ENCODE data around the gene ILRUN. TPM values are rescaled to one million over a fixed set of nuclear protein-coding genes. Genes with fewer than 3 reads are reported as not detected.
A peak's percentile ranks its signal among the peaks of the same experiment; 100 is the strongest.
"Not testable (repeated sequence)": the region's sequence is repeated elsewhere in the genome, so short reads cannot be mapped to it uniquely, and the experiment has no call there.

The ILRUN gene
- 62.7 and 64.4 TPM in 2 replicates for total RNA-seq

GRCh38 chr6:34696739-34697543 is at the start of gene ILRUN:
Gene ILRUN (minus strand): TSS chr6:34696767. CDS start chr6:34696603, 164 bp downstream.
- Mint-ChIP-seq H3K4me3 (peak within 1 kb of the TSS; percentile 92), H3K36me3 (ENCODE audit: low read depth) (peaks cover 9% of the 10 kb centered on the region), H3K27ac (peak within 1 kb of the TSS; percentile 98), H3K4me1 (ENCODE audit: low read depth) (peaks cover 39% of the 10 kb centered on the region), H3K27me3 (ENCODE audit: insufficient read depth) (peaks cover 4% of the 10 kb centered on the region), H3K9me3 (no peaks in the 10 kb centered on the region)
- intact Hi-C loops (cut with micrococcal nuclease): loop anchor here (1.0 to 2.0 kb wide), 7 partner anchors 25 to 192 kb away; partner anchors contain the start of genes ANKS1A, BLTP3A, SNRPC and TAF11
- DNase-seq (ENCODE audit: low spot score): peak; percentile 93

- Mint-ChIP-seq H3K27me3 (ENCODE audit: insufficient read depth) (peaks cover 1% of the 10 kb centered on the region), H3K9me3 (no peaks in the 10 kb centered on the region), H3K4me3 (no peak overlapping the region), H3K36me3 (ENCODE audit: low read depth) (no peaks in the 10 kb centered on the region), H3K4me1 (ENCODE audit: low read depth) (peaks cover 6% of the 10 kb centered on the region), H3K27ac (no peak overlapping the region)
- intact Hi-C loops (cut with micrococcal nuclease): no loop called here
- no peak for DNase-seq (ENCODE audit: low spot score)
These were observed 48.9 kb upstream of the ILRUN start for GRCh38 chr6:34745277-34746103.

DNA sequence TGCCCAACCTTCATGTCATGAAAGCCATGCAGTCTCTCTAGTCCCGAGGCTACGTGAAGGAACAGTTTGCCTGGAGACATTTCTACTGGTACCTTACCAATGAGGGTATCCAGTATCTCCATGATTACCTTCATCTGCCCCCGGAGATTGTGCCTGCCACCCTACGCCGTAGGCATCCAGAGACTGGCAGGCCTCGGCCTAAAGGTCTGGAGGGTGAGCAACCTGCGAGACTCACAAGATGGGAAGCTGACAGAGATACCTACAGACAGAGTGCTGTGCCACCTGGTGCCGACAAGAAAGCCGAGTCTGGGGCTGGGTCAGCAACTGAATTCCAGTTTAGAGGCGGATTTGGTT is 47.7 kb upstream of the ILRUN start:
- intact Hi-C loops (cut with micrococcal nuclease); H3K4me3 Mint-ChIP-seq; H3K27me3 Mint-ChIP-seq (ENCODE audit: insufficient read depth); H3K36me3 Mint-ChIP-seq (ENCODE audit: low read depth); H3K4me1 Mint-ChIP-seq (ENCODE audit: low read depth); H3K27ac Mint-ChIP-seq; DNase-seq (ENCODE audit: low spot score); H3K9me3 Mint-ChIP-seq: not testable (repeated sequence)

GRCh38 chr6:34743625-34744293 is 47.2 kb upstream of the ILRUN start:
- Mint-ChIP-seq H3K4me3 (no peak overlapping the region), H3K9me3 (no peaks in the 10 kb centered on the region), H3K27me3 (ENCODE audit: insufficient read depth) (no peaks in the 10 kb centered on the region), H3K36me3 (ENCODE audit: low read depth) (no peaks in the 10 kb centered on the region), H3K27ac (no peak overlapping the region), H3K4me1 (ENCODE audit: low read depth) (peaks cover 6% of the 10 kb centered on the region)
- intact Hi-C loops (cut with micrococcal nuclease): no loop called here
- DNase-seq (ENCODE audit: low spot score): no peak

- Mint-ChIP-seq H3K27me3 (ENCODE audit: insufficient read depth) (no peaks in the 10 kb centered on the region), H3K4me3 (no peak overlapping the region), H3K36me3 (ENCODE audit: low read depth) (no peaks in the 10 kb centered on the region), H3K4me1 (ENCODE audit: low read depth) (peaks cover 6% of the 10 kb centered on the region), H3K27ac (no peak overlapping the region), H3K9me3 (no peaks in the 10 kb centered on the region)
- intact Hi-C loops (cut with micrococcal nuclease): no loop called here
- no peak for DNase-seq (ENCODE audit: low spot score)
These were observed 45.5 kb upstream of the ILRUN start for GRCh38 chr6:34742094-34742493.

GRCh38 chr6:34736823-34737222 is 40.3 kb upstream of the ILRUN start:
- H3K4me1 Mint-ChIP-seq (ENCODE audit: low read depth): no peaks in the 10 kb centered on the region
- H3K9me3 Mint-ChIP-seq: no peaks in the 10 kb centered on the region
- H3K4me3 Mint-ChIP-seq: no peak overlapping the region
- no peak for DNase-seq (ENCODE audit: low spot score)
- H3K27ac Mint-ChIP-seq: no peak overlapping the region
- H3K27me3 Mint-ChIP-seq (ENCODE audit: insufficient read depth): no peaks in the 10 kb centered on the region
- no peaks in the 10 kb centered on the region for H3K36me3 Mint-ChIP-seq (ENCODE audit: low read depth)
- intact Hi-C loops (cut with micrococcal nuclease): no loop called here

DNA sequence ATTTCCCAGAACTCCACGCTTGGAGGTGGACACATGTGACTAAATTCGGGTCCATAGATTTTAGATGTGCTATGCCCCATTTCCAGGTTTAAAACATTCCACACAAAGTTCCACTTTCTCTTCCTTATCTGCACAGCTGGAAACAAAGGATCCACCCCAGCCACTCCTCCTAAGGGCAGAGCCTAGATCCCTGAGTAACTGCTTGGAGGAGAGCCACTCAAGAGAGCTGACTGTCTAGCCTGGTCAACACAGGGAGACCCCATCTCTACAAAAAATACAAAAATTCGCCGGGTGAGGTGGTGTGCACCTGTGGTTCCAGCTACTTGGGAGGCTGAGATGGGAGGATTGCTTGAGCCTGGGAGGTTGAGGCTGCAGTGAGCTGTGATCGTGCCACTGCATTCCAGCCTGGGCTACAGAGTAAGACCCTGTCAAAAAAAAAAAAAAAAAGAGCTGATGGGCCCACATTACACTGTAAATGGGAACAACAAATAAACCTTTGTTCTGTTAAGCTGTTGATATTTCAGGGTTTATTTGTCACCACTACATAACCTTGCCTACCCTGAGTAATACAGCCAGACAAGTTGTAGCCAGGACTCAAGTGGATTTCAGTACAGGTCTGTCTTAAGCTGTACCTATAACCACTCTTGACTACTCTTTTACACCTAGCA is 35.0 kb upstream of the ILRUN start:
- H3K4me3 Mint-ChIP-seq: no peak overlapping the region
- DNase-seq (ENCODE audit: low spot score): no peak
- H3K27ac Mint-ChIP-seq: no peak overlapping the region
- H3K9me3 Mint-ChIP-seq: no peaks in the 10 kb centered on the region
- H3K4me1 Mint-ChIP-seq (ENCODE audit: low read depth): no peaks in the 10 kb centered on the region
- intact Hi-C loops (cut with micrococcal nuclease): no loop called here
- H3K36me3 Mint-ChIP-seq (ENCODE audit: low read depth): no peaks in the 10 kb centered on the region
- H3K27me3 Mint-ChIP-seq (ENCODE audit: insufficient read depth): no peaks in the 10 kb centered on the region

DNA sequence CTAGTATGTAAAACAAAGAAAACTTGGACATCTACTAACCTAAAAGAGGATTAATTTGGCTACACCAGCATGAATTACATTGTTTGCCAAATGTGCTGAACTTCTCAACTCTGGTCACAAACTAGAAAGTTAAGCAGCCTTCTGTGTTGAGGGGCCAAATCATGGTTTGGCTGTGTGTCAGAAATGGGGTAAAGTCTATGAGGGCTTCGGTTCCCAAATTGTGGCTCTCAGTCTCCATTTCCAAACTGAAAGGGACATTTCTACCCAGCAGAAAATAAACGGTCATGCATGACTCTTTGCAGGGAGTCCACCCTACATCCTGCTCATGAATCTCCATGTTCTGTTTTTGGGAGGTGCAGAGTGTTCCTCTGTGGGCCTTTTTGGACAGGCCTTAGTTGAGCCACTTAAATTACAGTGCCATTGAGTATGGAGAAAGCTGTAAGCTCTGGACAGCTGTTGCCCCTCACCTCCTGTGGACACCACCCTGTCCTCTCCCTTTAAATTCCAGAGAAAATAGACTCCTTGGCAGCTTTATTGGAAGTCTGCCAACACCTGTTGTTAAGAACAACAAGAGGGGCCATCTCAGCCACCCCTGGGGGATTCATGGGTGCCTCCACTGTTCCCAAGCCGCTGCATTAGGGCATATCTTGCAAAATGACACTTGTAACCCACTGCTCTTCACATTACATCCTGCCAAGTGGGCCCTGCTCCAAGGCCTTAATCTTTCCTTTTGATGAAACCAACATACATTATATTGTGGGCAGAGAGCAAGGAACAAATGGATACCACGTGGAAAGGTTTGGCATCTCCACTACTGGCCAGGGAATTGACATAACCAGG is 33.3 kb upstream of the ILRUN start:
- no peaks in the 10 kb centered on the region for H3K36me3 Mint-ChIP-seq (ENCODE audit: low read depth)
- H3K4me1 Mint-ChIP-seq (ENCODE audit: low read depth): no peaks in the 10 kb centered on the region
- no peak for DNase-seq (ENCODE audit: low spot score)
- H3K27ac Mint-ChIP-seq: no peak overlapping the region
- H3K27me3 Mint-ChIP-seq (ENCODE audit: insufficient read depth): no peaks in the 10 kb centered on the region
- intact Hi-C loops (cut with micrococcal nuclease): no loop called here
- no peak overlapping the region for H3K4me3 Mint-ChIP-seq
- peaks cover 4% of the 10 kb centered on the region for H3K9me3 Mint-ChIP-seq

DNA sequence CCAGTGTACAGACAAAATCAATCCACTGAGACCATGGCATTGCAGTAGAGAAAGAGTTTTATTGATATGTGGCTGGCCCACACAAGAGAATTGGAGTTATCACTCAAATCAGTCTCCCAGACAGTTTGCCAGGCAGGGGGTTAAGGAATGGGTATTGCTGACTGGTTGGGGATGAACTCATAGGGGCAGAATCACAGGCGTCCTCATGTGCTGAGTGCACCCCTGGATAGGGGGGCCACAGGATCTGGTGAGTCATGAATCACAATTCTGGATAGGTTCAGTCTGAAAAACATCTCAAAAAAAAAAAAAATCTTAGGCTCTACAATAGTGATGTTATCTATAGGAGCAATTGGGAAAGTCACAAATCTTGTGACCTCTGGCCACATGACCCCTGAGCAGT is 29.5 kb upstream of the ILRUN start:
- intact Hi-C loops (cut with micrococcal nuclease): no loop called here
- H3K36me3 Mint-ChIP-seq (ENCODE audit: low read depth): no peaks in the 10 kb centered on the region
- H3K27me3 Mint-ChIP-seq (ENCODE audit: insufficient read depth): no peaks in the 10 kb centered on the region
- no peak for DNase-seq (ENCODE audit: low spot score)
- peaks cover 4% of the 10 kb centered on the region for H3K9me3 Mint-ChIP-seq
- H3K4me3 Mint-ChIP-seq: no peak overlapping the region
- H3K4me1 Mint-ChIP-seq (ENCODE audit: low read depth): no peaks in the 10 kb centered on the region
- no peak overlapping the region for H3K27ac Mint-ChIP-seq

DNA sequence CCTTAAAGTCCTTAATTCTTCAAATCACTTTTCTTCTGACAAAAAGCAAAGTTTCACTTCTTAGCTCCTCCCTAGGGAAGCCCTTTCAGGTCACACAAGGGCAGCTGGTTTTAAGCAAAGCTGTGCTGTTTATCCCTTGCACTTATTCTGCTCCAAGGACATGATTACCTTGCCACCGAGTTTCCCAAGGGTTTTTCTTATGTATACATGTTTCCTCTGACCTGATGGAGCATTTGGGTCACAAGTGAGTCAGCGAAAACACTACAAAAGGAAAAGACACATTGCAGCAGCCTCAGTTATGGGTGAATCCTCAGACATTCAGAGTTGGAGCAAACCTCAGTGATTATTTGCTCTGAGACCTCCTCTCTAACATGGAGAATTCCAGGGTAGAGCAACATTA is 26.6 kb upstream of the ILRUN start:
- H3K36me3 Mint-ChIP-seq (ENCODE audit: low read depth): no peaks in the 10 kb centered on the region
- DNase-seq (ENCODE audit: low spot score): no peak
- H3K9me3 Mint-ChIP-seq: peaks cover 4% of the 10 kb centered on the region
- no peak overlapping the region for H3K27ac Mint-ChIP-seq
- no peaks in the 10 kb centered on the region for H3K4me1 Mint-ChIP-seq (ENCODE audit: low read depth)
- intact Hi-C loops (cut with micrococcal nuclease): no loop called here
- no peaks in the 10 kb centered on the region for H3K27me3 Mint-ChIP-seq (ENCODE audit: insufficient read depth)
- no peak overlapping the region for H3K4me3 Mint-ChIP-seq

DNA sequence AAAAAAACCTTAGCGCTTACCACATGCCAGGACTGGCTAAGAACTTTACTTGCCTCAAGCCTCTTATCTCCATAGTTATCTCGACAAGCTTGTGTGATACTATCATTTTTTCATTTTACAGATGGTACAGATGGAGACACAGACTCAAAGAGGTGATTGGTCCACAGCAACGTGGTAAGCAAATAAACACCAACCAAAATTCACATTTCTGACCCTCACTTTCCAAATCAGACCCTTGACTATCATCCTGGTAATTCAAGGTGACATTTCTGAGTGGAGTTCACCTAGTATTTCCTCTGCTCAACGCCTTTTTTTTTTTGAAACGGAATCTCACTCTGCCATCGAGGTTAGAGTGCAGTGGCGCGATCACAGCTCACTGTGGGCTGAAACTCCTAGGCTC is 25.9 kb upstream of the ILRUN start:
- Mint-ChIP-seq H3K4me1 (ENCODE audit: low read depth) (no peaks in the 10 kb centered on the region), H3K27me3 (ENCODE audit: insufficient read depth) (peaks cover 2% of the 10 kb centered on the region), H3K9me3 (peaks cover 4% of the 10 kb centered on the region), H3K4me3 (no peak overlapping the region), H3K27ac (no peak overlapping the region), H3K36me3 (ENCODE audit: low read depth) (no peaks in the 10 kb centered on the region)
- no peak for DNase-seq (ENCODE audit: low spot score)
- intact Hi-C loops (cut with micrococcal nuclease): no loop called here

GRCh38 chr6:34720160-34720559 is 23.6 kb upstream of the ILRUN start:
- H3K4me3 Mint-ChIP-seq; H3K9me3 Mint-ChIP-seq; H3K4me1 Mint-ChIP-seq (ENCODE audit: low read depth); H3K27ac Mint-ChIP-seq; H3K36me3 Mint-ChIP-seq (ENCODE audit: low read depth); H3K27me3 Mint-ChIP-seq (ENCODE audit: insufficient read depth); intact Hi-C loops (cut with micrococcal nuclease); DNase-seq (ENCODE audit: low spot score): not testable (repeated sequence)
